ENCODE data around the gene SLC49A4. TPM values are rescaled to one million over a fixed set of nuclear protein-coding genes. Genes with fewer than 3 reads are reported as not detected.
A peak's percentile ranks its signal among the peaks of the same experiment; 100 is the strongest.

SLC49A4 gene
- polyA plus RNA-seq, 4 donors: 8.5 to 17.7 (median 14.8) TPM

GRCh38 chr3:122784436-122784835, 10.4 kb upstream of the SLC49A4 start:
- no peak for DNase-seq (ENCODE audit: low read depth in 4 of 4, low spot score in 3 of 4)

- no peak for DNase-seq (ENCODE audit: low read depth in 4 of 4, low spot score in 3 of 4)
These were observed 9.6 kb upstream of the SLC49A4 start for GRCh38 chr3:122785231-122785630.

- no peak for DNase-seq (ENCODE audit: low read depth in 4 of 4, low spot score in 3 of 4)
These were observed 8.8 kb upstream of the SLC49A4 start for GRCh38 chr3:122786066-122786465.

- DNase-seq (ENCODE audit: low read depth in 4 of 4, low spot score in 3 of 4): no peak
These were observed 7.0 kb upstream of the SLC49A4 start for GRCh38 chr3:122787872-122788271.

- DNase-seq (ENCODE audit: low read depth in 4 of 4, low spot score in 3 of 4): no peak
These were observed 5.1 kb upstream of the SLC49A4 start for GRCh38 chr3:122789585-122790273.

GRCh38 chr3:122793568-122794416, 1.1 kb upstream of the SLC49A4 start, which contains the start of gene HSPBAP1:
Gene HSPBAP1 (minus strand): TSS chr3:122793831. CDS start chr3:122793680, 151 bp downstream.
- DNase-seq (ENCODE audit: low read depth in 4 of 4, low spot score in 3 of 4): peak; percentile 78 to 88 (median 79)

- no peak for DNase-seq (ENCODE audit: low read depth in 4 of 4, low spot score in 3 of 4)
These were observed 438 bp upstream of the SLC49A4 start for GRCh38 chr3:122794483-122794778.

GRCh38 chr3:122795674-122796195, 866 bp downstream of the SLC49A4 start:
- no peak for DNase-seq (ENCODE audit: low read depth in 4 of 4, low spot score in 3 of 4)

- DNase-seq (ENCODE audit: low read depth in 4 of 4, low spot score in 3 of 4): no peak
These were observed 2.4 kb downstream of the SLC49A4 start for GRCh38 chr3:122797291-122797690.

GRCh38 chr3:122799322-122799721, 4.5 kb downstream of the SLC49A4 start:
- DNase-seq (ENCODE audit: low read depth in 4 of 4, low spot score in 3 of 4): no peak

GRCh38 chr3:122800031-122800430, 5.2 kb downstream of the SLC49A4 start:
- DNase-seq (ENCODE audit: low read depth in 4 of 4, low spot score in 3 of 4): no peak

- no peak for DNase-seq (ENCODE audit: low read depth in 4 of 4, low spot score in 3 of 4)
These were observed 5.9 kb downstream of the SLC49A4 start for GRCh38 chr3:122800706-122801237.

GRCh38 chr3:122802323-122802722, 7.5 kb downstream of the SLC49A4 start:
- no peak for DNase-seq (ENCODE audit: low read depth in 4 of 4, low spot score in 3 of 4)

- no peak for DNase-seq (ENCODE audit: low read depth in 4 of 4, low spot score in 3 of 4)
These were observed 9.1 kb downstream of the SLC49A4 start for GRCh38 chr3:122803977-122804376.

- DNase-seq (ENCODE audit: low read depth in 4 of 4, low spot score in 3 of 4): no peak
These were observed 15.9 kb downstream of the SLC49A4 start for GRCh38 chr3:122810734-122811133.

- no peak for DNase-seq (ENCODE audit: low read depth in 4 of 4, low spot score in 3 of 4)
These were observed 21.7 kb downstream of the SLC49A4 start for GRCh38 chr3:122816587-122816986.

GRCh38 chr3:122824465-122825381, 29.9 kb downstream of the SLC49A4 start:
- DNase-seq (ENCODE audit: low read depth in 4 of 4, low spot score in 3 of 4): no peak

GRCh38 chr3:122825460-122825859, 30.6 kb downstream of the SLC49A4 start:
- no peak for DNase-seq (ENCODE audit: low read depth in 4 of 4, low spot score in 3 of 4)

- no peak for DNase-seq (ENCODE audit: low read depth in 4 of 4, low spot score in 3 of 4)
These were observed 31.4 kb downstream of the SLC49A4 start for GRCh38 chr3:122826278-122826677.

GRCh38 chr3:122828281-122828680, 33.4 kb downstream of the SLC49A4 start:
- no peak for DNase-seq (ENCODE audit: low read depth in 4 of 4, low spot score in 3 of 4)
